Ectodermal cell (in vitro differentiated cells): Measurements from ENCODE around the gene SSR2.

Experiments used
- H3K27ac ChIP-seq: 2 replicates; pipeline ENCODE4 v1.7.0; 2013; ENCODE audit warnings: mild to moderate bottlenecking, low read depth, low read length; ENCODE audit not compliant: insufficient read depth, poor library complexity, severe bottlenecking
- H3K27me3 ChIP-seq: 2 replicates; pipeline ENCODE4 v1.7.0; 2013; ENCODE audit warnings: mild to moderate bottlenecking, low read length; ENCODE audit not compliant: insufficient read depth, control insufficient read depth, poor library complexity, severe bottlenecking
- H3K36me3 ChIP-seq: one replicate; pipeline ENCODE4 v1.7.0; 2013; ENCODE audit warnings: low read length; ENCODE audit not compliant: control insufficient read depth, insufficient read depth
- H3K4me1 ChIP-seq: one replicate; pipeline ENCODE4 v1.7.0; 2013; ENCODE audit warnings: low read length; ENCODE audit not compliant: control insufficient read depth, insufficient read depth
- H3K4me3 ChIP-seq: 2 replicates; pipeline ENCODE4 v1.7.0; 2013; ENCODE audit warnings: low read depth, low read length, control low read depth; ENCODE audit not compliant: insufficient read depth
- H3K9me3 ChIP-seq: 2 replicates; pipeline ENCODE4 v1.7.0; 2013; ENCODE audit warnings: mild to moderate bottlenecking, low read length, moderate library complexity; ENCODE audit not compliant: control insufficient read depth
- WGBS, 2 experiments: methylation state at CpG; one replicate each; pipeline ENCODE4 v1.1.7; 2013; ENCODE audit warnings: missing lambda C conversion rate in 2 of 2; 5-methylcytosine and 5-hydroxymethylcytosine counted together

The SSR2 gene

GRCh38 chr1:155974208-155975115, 46.3 kb downstream of the SSR2 start:
- H3K36me3 ChIP-seq: no peaks in the 10 kb centered on the region
- H3K4me3 ChIP-seq: peak overlapping the region; percentile 61
- H3K27ac ChIP-seq: no peak overlapping the region
- 77 to 78% methylated on average over 13 of the region's 13 CpGs for WGBS, 2 experiments
- peaks cover 51% of the 10 kb centered on the region for H3K4me1 ChIP-seq
- no peaks in the 10 kb centered on the region for H3K9me3 ChIP-seq
- no peaks in the 10 kb centered on the region for H3K27me3 ChIP-seq

GRCh38 chr1:155973723-155974122, 47.0 kb downstream of the SSR2 start:
- WGBS, 2 experiments: 87 to 91% methylated on average over 2 to 3 of the region's 3 CpGs
- H3K27ac ChIP-seq: no peak overlapping the region
- peaks cover 56% of the 10 kb centered on the region for H3K4me1 ChIP-seq
- H3K9me3 ChIP-seq: no peaks in the 10 kb centered on the region
- H3K27me3 ChIP-seq: no peaks in the 10 kb centered on the region
- H3K36me3 ChIP-seq: no peaks in the 10 kb centered on the region
- no peak overlapping the region for H3K4me3 ChIP-seq

GRCh38 chr1:155971910-155972809, 48.6 kb downstream of the SSR2 start:
- peaks cover 71% of the 10 kb centered on the region for H3K4me1 ChIP-seq
- no peaks in the 10 kb centered on the region for H3K9me3 ChIP-seq
- no peak overlapping the region for H3K4me3 ChIP-seq
- no peak overlapping the region for H3K27ac ChIP-seq
- WGBS, 2 experiments: 93 to 94% methylated on average over 9 of the region's 9 CpGs
- no peaks in the 10 kb centered on the region for H3K36me3 ChIP-seq
- no peaks in the 10 kb centered on the region for H3K27me3 ChIP-seq

GRCh38 chr1:155970531-155971167, 50.1 kb downstream of the SSR2 start:
- Histone ChIP-seq H3K9me3 (no peaks in the 10 kb centered on the region), H3K27me3 (no peaks in the 10 kb centered on the region), H3K27ac (no peak overlapping the region), H3K36me3 (peaks cover 10% of the 10 kb centered on the region), H3K4me1 (peaks cover 73% of the 10 kb centered on the region), H3K4me3 (no peak overlapping the region)
- WGBS, 2 experiments: 51 to 54% methylated on average over 11 of the region's 11 CpGs

- no peak overlapping the region for H3K4me3 ChIP-seq
- no peaks in the 10 kb centered on the region for H3K27me3 ChIP-seq
- peaks cover 61% of the 10 kb centered on the region for H3K4me1 ChIP-seq
- peaks cover 22% of the 10 kb centered on the region for H3K36me3 ChIP-seq
- no peaks in the 10 kb centered on the region for H3K9me3 ChIP-seq
- 91% methylated on average over 9 of the region's 9 CpGs for WGBS, 2 experiments
- H3K27ac ChIP-seq: peak overlapping the region; percentile 26
These were observed 51.4 kb downstream of the SSR2 start for GRCh38 chr1:155969377-155969791.

GRCh38 chr1:155968670-155969069, 52.1 kb downstream of the SSR2 start:
- H3K27ac ChIP-seq: peak overlapping the region; percentile 71
- H3K4me1 ChIP-seq: peaks cover 56% of the 10 kb centered on the region
- no peaks in the 10 kb centered on the region for H3K27me3 ChIP-seq
- H3K9me3 ChIP-seq: no peaks in the 10 kb centered on the region
- no peak overlapping the region for H3K4me3 ChIP-seq
- peaks cover 25% of the 10 kb centered on the region for H3K36me3 ChIP-seq
- WGBS, 2 experiments: 92 to 93% methylated on average over 3 of the region's 3 CpGs

GRCh38 chr1:155968051-155968400, 52.7 kb downstream of the SSR2 start:
- peaks cover 27% of the 10 kb centered on the region for H3K36me3 ChIP-seq
- peaks cover 56% of the 10 kb centered on the region for H3K4me1 ChIP-seq
- H3K9me3 ChIP-seq: no peaks in the 10 kb centered on the region
- no peaks in the 10 kb centered on the region for H3K27me3 ChIP-seq
- 81 to 83% methylated on average over 7 of the region's 7 CpGs for WGBS, 2 experiments
- H3K27ac ChIP-seq: peak overlapping the region; percentile 71
- H3K4me3 ChIP-seq: no peak overlapping the region

GRCh38 chr1:155967341-155968050, 53.3 kb downstream of the SSR2 start:
- WGBS, 2 experiments: 60 to 73% methylated on average over 12 to 13 of the region's 13 CpGs
- no peaks in the 10 kb centered on the region for H3K9me3 ChIP-seq
- H3K4me3 ChIP-seq: no peak overlapping the region
- peaks cover 55% of the 10 kb centered on the region for H3K4me1 ChIP-seq
- H3K27me3 ChIP-seq: no peaks in the 10 kb centered on the region
- H3K36me3 ChIP-seq: peaks cover 33% of the 10 kb centered on the region
- peak overlapping the region; percentile 71 for H3K27ac ChIP-seq

- Histone ChIP-seq H3K27ac (no peak overlapping the region), H3K27me3 (no peaks in the 10 kb centered on the region), H3K9me3 (no peaks in the 10 kb centered on the region), H3K4me1 (peaks cover 47% of the 10 kb centered on the region), H3K4me3 (no peak overlapping the region), H3K36me3 (peaks cover 40% of the 10 kb centered on the region)
- 95 to 100% methylated on average over 4 to 5 of the region's 7 CpGs for WGBS, 2 experiments
These were observed 54.0 kb downstream of the SSR2 start for GRCh38 chr1:155966750-155967149.
